ENCODE results near the gene MEIOSIN. TPM values are rescaled to one million over a fixed set of nuclear protein-coding genes. Genes with fewer than 3 reads are reported as not detected.

Gene MEIOSIN
- total and polyA plus RNA-seq, 9 of the 15 experiments (the other 6 are each of a cell fraction or from before 2014, with no cell fraction given): 0.06 to 2.0 (median 0.76) TPM

- TF ChIP-seq RREB1 (CRISPR knock-in tag; IDR thresholded peaks at IDR 0.05) (no peak), RAD51 (IDR thresholded peaks at IDR 0.05; ENCODE audit: borderline replicate concordance, low read depth) (peak; percentile 92), BRD9 (IDR thresholded peaks at IDR 0.05; ENCODE audit: low read depth, partially characterized antibody) (no peak), ZBED1 (IDR thresholded peaks at IDR 0.05) (no peak), HDAC8 (tag; IDR thresholded peaks at IDR 0.05) (no peak), SUPT5H (IDR thresholded peaks at IDR 0.05) (peak; percentile 63), HCFC1 (IDR thresholded peaks at IDR 0.05; ENCODE audit: low read depth, low read length) (peak; percentile 58; the same call in 1 of the 2 replicates), FUS (optimal IDR thresholded peaks at IDR 0.05; ENCODE audit: low read depth, low read length) (no peak), ATF1 (CRISPR knock-in tag; IDR thresholded peaks at IDR 0.05) (no peak), ATF1 (tag; IDR thresholded peaks at IDR 0.05) (peak; percentile 93), ZNF174 (CRISPR knock-in tag; IDR thresholded peaks at IDR 0.05) (no peak), E2F5 (CRISPR knock-in tag; IDR thresholded peaks at IDR 0.05) (no peak), GTF2B (IDR thresholded peaks at IDR 0.05; ENCODE audit: extremely low read depth, insufficient read length) (no peak), ZMIZ1 (IDR thresholded peaks at IDR 0.05; ENCODE audit: low read depth in 2 of 2, low read length in 2 of 2) (0 out of 4 replicates have a peak, but pooled peaks of 1 of the 2 experiments have one; percentile 26), BACH1 (tag; IDR thresholded peaks at IDR 0.05) (peak; percentile 92), BRF2 (IDR thresholded peaks at IDR 0.05; ENCODE audit: borderline replicate concordance, insufficient read depth, insufficient read length) (no peak)
Measured at GRCh38 chr19:45717131-45717982, 15.9 kb upstream of the MEIOSIN start (continued).
